HEK293 (cell line): ENCODE measurements around the gene FAM193B.

ENCODE experiments used
- GLIS1 ChIP-seq: fragments of 450-650 bp; formaldehyde crosslinking; IDR thresholded peaks from 2 replicates; pipeline ENCODE4 v1.5.1; 2016; ENCODE audit warnings: missing biosample characterization, missing genetic modification characterization
- KLF10 ChIP-seq: fragments of 450-650 bp; IDR thresholded peaks from 2 replicates; pipeline ENCODE4 v1.5.1; 2018; ENCODE audit warnings: missing biosample characterization, mild to moderate bottlenecking, missing genetic modification characterization
- KLF17 ChIP-seq: fragments of 450-650 bp; formaldehyde crosslinking; IDR thresholded peaks from 2 replicates; pipeline ENCODE4 v1.5.1; 2016; ENCODE audit warnings: missing biosample characterization, missing genetic modification characterization
- PATZ1 ChIP-seq: fragments of 450-650 bp; formaldehyde crosslinking; IDR thresholded peaks from 2 replicates; pipeline ENCODE4 v1.5.1; 2016; ENCODE audit warnings: missing biosample characterization, missing genetic modification characterization
- PRDM10 ChIP-seq: fragments of 450-650 bp; formaldehyde crosslinking; IDR thresholded peaks from 2 replicates; pipeline ENCODE4 v1.5.1; 2016; ENCODE audit warnings: missing biosample characterization, missing genetic modification characterization
- SP3 ChIP-seq: fragments of 450-650 bp; formaldehyde crosslinking; IDR thresholded peaks from 2 replicates; pipeline ENCODE4 v1.5.1; 2016; ENCODE audit warnings: missing biosample characterization, missing genetic modification characterization
- YY1 ChIP-seq: fragments of 450-650 bp; formaldehyde crosslinking; IDR thresholded peaks from 2 replicates; pipeline ENCODE4 v1.5.1; 2018; ENCODE audit warnings: missing biosample characterization, missing genetic modification characterization
- ZBTB20 ChIP-seq: fragments of 450-650 bp; formaldehyde crosslinking; IDR thresholded peaks from 2 replicates; pipeline ENCODE4 v1.5.1; 2016; ENCODE audit warnings: missing biosample characterization, missing genetic modification characterization
- ZIC2 ChIP-seq: fragments of 450-650 bp; formaldehyde crosslinking; IDR thresholded peaks from 2 replicates; pipeline ENCODE4 v1.5.1; 2016; ENCODE audit warnings: missing biosample characterization, missing genetic modification characterization
- ZNF133 ChIP-seq: fragments of 450-650 bp; formaldehyde crosslinking; IDR thresholded peaks from 2 replicates; pipeline ENCODE4 v1.5.1; 2016; ENCODE audit warnings: missing biosample characterization, missing genetic modification characterization
- ZNF223 ChIP-seq: fragments of 450-650 bp; formaldehyde crosslinking; IDR thresholded peaks from 2 replicates; pipeline ENCODE4 v1.5.1; 2016; ENCODE audit warnings: missing biosample characterization, missing genetic modification characterization
- ZNF280D ChIP-seq: fragments of 450-650 bp; formaldehyde crosslinking; IDR thresholded peaks from 2 replicates; pipeline ENCODE4 v1.5.1; 2016; ENCODE audit warnings: missing biosample characterization, missing genetic modification characterization
- ZNF366 ChIP-seq: fragments of 450-650 bp; formaldehyde crosslinking; conservative IDR thresholded peaks from 2 replicates; pipeline ENCODE4 v1.5.1; 2016; ENCODE audit warnings: missing biosample characterization, missing genetic modification characterization
- ZNF394 ChIP-seq: fragments of 450-650 bp; formaldehyde crosslinking; IDR thresholded peaks from 2 replicates; pipeline ENCODE4 v1.5.1; 2016; ENCODE audit warnings: missing biosample characterization, missing genetic modification characterization, mild to moderate bottlenecking, moderate library complexity, borderline replicate concordance
- ZNF548 ChIP-seq: fragments of 450-650 bp; formaldehyde crosslinking; IDR thresholded peaks from 2 replicates; pipeline ENCODE4 v1.5.1; 2016; ENCODE audit warnings: missing biosample characterization, missing genetic modification characterization
- ZNF596 ChIP-seq: fragments of 450-650 bp; IDR thresholded peaks from 2 replicates; pipeline ENCODE4 v1.5.0; 2018; ENCODE audit warnings: missing biosample characterization, mild to moderate bottlenecking, missing genetic modification characterization, moderate library complexity
- ZNF600 ChIP-seq: fragments of 450-650 bp; formaldehyde crosslinking; IDR thresholded peaks from 2 replicates; pipeline ENCODE4 v1.5.1; 2016; ENCODE audit warnings: missing biosample characterization, missing genetic modification characterization
- ZNF624 ChIP-seq: fragments of 450-650 bp; formaldehyde crosslinking; IDR thresholded peaks from 2 replicates; pipeline ENCODE4 v1.5.1; 2017; ENCODE audit warnings: missing biosample characterization, missing genetic modification characterization
- ZNF629 ChIP-seq: fragments of 450-650 bp; formaldehyde crosslinking; IDR thresholded peaks from 2 replicates; pipeline ENCODE4 v1.5.1; 2017; ENCODE audit warnings: missing biosample characterization, missing genetic modification characterization
- ZNF654 ChIP-seq: fragments of 450-650 bp; formaldehyde crosslinking; IDR thresholded peaks from 2 replicates; pipeline ENCODE4 v1.5.1; 2016; ENCODE audit warnings: low read depth, missing biosample characterization, missing genetic modification characterization
- ZSCAN30 ChIP-seq: fragments of 450-650 bp; IDR thresholded peaks from 2 replicates; pipeline ENCODE4 v1.5.1; 2018; ENCODE audit warnings: missing biosample characterization, mild to moderate bottlenecking, missing genetic modification characterization, moderate library complexity
- ZSCAN4 ChIP-seq: fragments of 450-650 bp; formaldehyde crosslinking; IDR thresholded peaks from 2 replicates; pipeline ENCODE4 v1.5.1; 2017; ENCODE audit warnings: missing biosample characterization, missing genetic modification characterization
- TF ChIP-seq, protein P1 (sequence below): fragments of 450-650 bp; formaldehyde crosslinking; IDR thresholded peaks from 2 replicates; pipeline ENCODE4 v1.5.1; 2016; ENCODE audit warnings: missing biosample characterization, missing genetic modification characterization
- TF ChIP-seq, protein P2 (sequence below): fragments of 450-650 bp; formaldehyde crosslinking; IDR thresholded peaks from 2 replicates; pipeline ENCODE4 v1.5.1; 2016; ENCODE audit warnings: missing biosample characterization, missing genetic modification characterization

FAM193B gene

DNA sequence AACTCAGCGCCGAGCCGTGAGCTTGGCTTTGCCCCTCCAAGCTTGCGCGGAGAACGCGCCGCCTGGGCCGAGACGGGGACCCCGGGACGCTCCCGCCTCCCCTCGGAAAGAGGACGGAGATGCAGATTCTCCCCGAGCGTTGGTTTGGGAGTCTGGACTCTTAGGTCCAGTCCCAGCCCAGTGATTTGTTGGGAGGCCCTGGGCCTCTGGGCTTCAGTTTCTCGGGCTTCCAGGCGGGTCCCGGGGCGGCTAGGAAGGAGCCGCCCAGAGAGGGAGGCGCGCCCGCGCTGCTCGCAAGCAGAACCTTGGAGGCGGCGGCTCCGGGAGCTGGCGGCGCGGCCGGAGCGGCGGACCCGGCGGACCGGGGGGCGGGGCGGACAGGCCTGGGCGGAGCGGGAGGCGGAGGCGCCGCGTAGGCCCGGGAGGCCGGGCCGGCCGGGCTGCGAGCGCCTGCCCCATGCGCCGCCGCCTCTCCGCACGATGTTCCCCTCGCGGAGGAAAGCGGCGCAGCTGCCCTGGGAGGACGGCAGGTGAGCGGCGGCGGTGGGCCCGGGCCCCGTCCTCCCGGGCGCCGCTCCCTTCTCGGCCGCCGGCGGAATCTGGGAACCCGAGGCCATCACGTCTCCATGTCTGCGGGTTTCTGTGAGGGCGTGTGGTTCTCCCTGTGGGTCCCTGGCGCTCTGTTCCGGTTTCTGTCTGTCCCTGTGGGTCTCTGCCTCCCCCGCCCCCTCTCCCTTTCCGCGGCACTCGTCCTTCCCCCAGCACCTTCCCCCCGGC, 45.6 kb upstream of the FAM193B start, which contains the start of gene B4GALT7 (continued):
- TF ChIP-seq, protein P1, sequence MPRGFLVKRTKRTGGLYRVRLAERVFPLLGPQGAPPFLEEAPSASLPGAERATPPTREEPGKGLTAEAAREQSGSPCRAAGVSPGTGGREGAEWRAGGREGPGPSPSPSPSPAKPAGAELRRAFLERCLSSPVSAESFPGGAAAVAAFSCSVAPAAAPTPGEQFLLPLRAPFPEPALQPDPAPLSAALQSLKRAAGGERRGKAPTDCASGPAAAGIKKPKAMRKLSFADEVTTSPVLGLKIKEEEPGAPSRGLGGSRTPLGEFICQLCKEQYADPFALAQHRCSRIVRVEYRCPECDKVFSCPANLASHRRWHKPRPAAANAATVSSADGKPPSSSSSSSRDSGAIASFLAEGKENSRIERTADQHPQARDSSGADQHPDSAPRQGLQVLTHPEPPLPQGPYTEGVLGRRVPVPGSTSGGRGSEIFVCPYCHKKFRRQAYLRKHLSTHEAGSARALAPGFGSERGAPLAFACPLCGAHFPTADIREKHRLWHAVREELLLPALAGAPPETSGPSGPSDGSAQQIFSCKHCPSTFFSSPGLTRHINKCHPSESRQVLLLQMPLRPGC (tag by site-specific recombination): 0 out of 2 replicates have a peak, but pooled peaks have one; percentile 16
- TF ChIP-seq ZNF596 (peak; percentile 46; the same call in 1 of the 2 replicates), SP3 (peak; percentile 68; the same call in 1 of the 2 replicates), ZNF223 (tag by site-specific recombination) (no peak), ZNF366 (tag by site-specific recombination) (no peak), YY1 (tag by site-specific recombination) (peak; percentile 73; the same call in 1 of the 2 replicates), PRDM10 (no peak), ZNF600 (tag by site-specific recombination) (peak; percentile 7; the same call in 1 of the 2 replicates), ZSCAN4 (tag by site-specific recombination) (no peak), GLIS1 (tag by site-specific recombination) (peak; percentile 94), ZNF133 (tag by site-specific recombination) (no peak), KLF10 (tag by site-specific recombination) (peak; percentile 76), PATZ1 (peak; percentile 67), ZNF629 (tag by site-specific recombination) (peak; percentile 48), ZNF548 (tag by site-specific recombination) (no peak), ZNF654 (tag by site-specific recombination) (no peak), ZNF394 (tag by site-specific recombination) (peak; percentile 7; the same call in 1 of the 2 replicates), ZNF280D (0 out of 2 replicates have a peak, but pooled peaks have one; percentile 5), ZBTB20 (tag by site-specific recombination) (no peak; the same call in 1 of the 2 replicates), ZSCAN30 (peak; percentile 87), ZIC2 (tag by site-specific recombination) (no peak; the same call in 1 of the 2 replicates), KLF17 (peak; percentile 11), ZNF624 (no peak)
- TF ChIP-seq, protein P2, sequence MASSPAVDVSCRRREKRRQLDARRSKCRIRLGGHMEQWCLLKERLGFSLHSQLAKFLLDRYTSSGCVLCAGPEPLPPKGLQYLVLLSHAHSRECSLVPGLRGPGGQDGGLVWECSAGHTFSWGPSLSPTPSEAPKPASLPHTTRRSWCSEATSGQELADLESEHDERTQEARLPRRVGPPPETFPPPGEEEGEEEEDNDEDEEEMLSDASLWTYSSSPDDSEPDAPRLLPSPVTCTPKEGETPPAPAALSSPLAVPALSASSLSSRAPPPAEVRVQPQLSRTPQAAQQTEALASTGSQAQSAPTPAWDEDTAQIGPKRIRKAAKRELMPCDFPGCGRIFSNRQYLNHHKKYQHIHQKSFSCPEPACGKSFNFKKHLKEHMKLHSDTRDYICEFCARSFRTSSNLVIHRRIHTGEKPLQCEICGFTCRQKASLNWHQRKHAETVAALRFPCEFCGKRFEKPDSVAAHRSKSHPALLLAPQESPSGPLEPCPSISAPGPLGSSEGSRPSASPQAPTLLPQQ: peak; percentile 90
